HepG2 (cell line): ENCODE data around the gene PWWP2A.
"Not testable (repeated sequence)": the region's sequence is repeated elsewhere in the genome, so short reads cannot be mapped to it uniquely, and the experiment has no call there.

ENCODE experiments used
- HIC2 ChIP-seq: sonication (generic); formaldehyde crosslinking; IDR thresholded peaks from 2 replicates; pipeline ENCODE4 v1.9.0; 2022; ENCODE audit warnings: low read depth, missing genetic modification reagents
- SUZ12 ChIP-seq: fragments of 150-350 bp; IDR thresholded peaks from 2 replicates; pipeline ENCODE4 v1.6.1; 2014; ENCODE audit warnings: low read depth, low read length
- ZNF574 ChIP-seq: sonication (generic); formaldehyde crosslinking; IDR thresholded peaks from 2 replicates; pipeline ENCODE4 v1.4.0; 2020; ENCODE audit warnings: missing genetic modification reagents
- ZNF597 ChIP-seq: sonication (generic); formaldehyde crosslinking; IDR thresholded peaks from 2 replicates; pipeline ENCODE4 v1.5.0; 2020; ENCODE audit warnings: missing genetic modification reagents

- not testable (repeated sequence) for TF ChIP-seq SUZ12; HIC2 (CRISPR knock-in tag); ZNF597; ZNF574 (CRISPR knock-in tag)
Observed at GRCh38 chr5:160069120-160069519, 50.1 kb downstream of the PWWP2A start.
